GM12875 (cell line): Measurements from ENCODE around the gene STAT3.
"Not testable (repeated sequence)": the region's sequence is repeated elsewhere in the genome, so short reads cannot be mapped to it uniquely, and the experiment has no call there.

Experiments
- H3K4me3 ChIP-seq: one replicate; pipeline ENCODE4 v1.5.1; 2011; ENCODE audit warnings: low read depth, low read length, control low read depth
- TF ChIP-seq, protein P1 (sequence below): IDR thresholded peaks from 2 replicates; pipeline ENCODE4 v1.5.1; 2011; ENCODE audit warnings: low read depth, mild to moderate bottlenecking, control low read depth, inconsistent platforms, low read length, moderate library complexity, borderline replicate concordance; ENCODE audit not compliant: insufficient read depth

The STAT3 gene

DNA sequence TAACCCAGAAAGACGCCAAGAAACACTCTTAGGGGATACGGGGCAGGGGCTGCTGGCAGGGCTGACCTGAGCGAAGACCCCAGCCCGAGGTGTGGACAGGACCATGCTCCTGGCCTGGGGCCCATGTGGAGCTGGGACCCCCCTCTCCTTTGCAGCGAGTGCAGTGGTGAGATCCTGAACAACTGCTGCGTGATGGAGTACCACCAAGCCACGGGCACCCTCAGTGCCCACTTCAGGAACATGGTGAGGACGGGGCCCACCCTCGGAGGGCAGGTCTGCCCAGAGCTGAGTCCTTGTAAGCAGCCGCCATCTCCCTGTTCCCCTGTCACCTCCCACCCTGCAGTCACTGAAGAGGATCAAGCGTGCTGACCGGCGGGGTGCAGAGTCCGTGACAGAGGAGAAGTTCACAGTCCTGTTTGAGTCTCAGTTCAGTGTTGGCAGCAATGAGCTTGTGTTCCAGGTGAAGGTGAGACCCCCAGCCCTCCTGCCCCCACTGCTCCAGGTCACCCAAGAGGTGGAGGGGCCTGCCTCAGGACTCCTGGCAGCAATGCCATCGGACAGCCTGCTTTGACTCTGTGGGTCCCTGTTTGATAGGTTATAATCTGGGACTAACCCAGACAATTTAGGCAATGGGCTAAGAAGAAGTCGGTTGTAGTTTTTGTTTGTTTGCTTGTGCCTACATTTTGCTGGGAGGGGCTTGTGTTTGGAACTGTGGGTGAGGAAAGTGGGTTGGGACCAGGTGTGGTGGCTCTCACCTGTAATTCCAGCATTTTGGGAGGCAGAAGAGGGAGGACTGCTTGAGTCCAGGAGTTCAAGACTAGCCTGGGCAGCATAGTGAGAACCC lies 83.8 kb downstream of the STAT3 start:
- TF ChIP-seq, protein P1, sequence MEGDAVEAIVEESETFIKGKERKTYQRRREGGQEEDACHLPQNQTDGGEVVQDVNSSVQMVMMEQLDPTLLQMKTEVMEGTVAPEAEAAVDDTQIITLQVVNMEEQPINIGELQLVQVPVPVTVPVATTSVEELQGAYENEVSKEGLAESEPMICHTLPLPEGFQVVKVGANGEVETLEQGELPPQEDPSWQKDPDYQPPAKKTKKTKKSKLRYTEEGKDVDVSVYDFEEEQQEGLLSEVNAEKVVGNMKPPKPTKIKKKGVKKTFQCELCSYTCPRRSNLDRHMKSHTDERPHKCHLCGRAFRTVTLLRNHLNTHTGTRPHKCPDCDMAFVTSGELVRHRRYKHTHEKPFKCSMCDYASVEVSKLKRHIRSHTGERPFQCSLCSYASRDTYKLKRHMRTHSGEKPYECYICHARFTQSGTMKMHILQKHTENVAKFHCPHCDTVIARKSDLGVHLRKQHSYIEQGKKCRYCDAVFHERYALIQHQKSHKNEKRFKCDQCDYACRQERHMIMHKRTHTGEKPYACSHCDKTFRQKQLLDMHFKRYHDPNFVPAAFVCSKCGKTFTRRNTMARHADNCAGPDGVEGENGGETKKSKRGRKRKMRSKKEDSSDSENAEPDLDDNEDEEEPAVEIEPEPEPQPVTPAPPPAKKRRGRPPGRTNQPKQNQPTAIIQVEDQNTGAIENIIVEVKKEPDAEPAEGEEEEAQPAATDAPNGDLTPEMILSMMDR = no peak
- H3K4me3 ChIP-seq = no peak overlapping the region

- TF ChIP-seq, protein P1 = no peak
- no peak overlapping the region for H3K4me3 ChIP-seq
Measured at GRCh38 chr17:42303694-42304093, 84.5 kb downstream of the STAT3 start.

DNA sequence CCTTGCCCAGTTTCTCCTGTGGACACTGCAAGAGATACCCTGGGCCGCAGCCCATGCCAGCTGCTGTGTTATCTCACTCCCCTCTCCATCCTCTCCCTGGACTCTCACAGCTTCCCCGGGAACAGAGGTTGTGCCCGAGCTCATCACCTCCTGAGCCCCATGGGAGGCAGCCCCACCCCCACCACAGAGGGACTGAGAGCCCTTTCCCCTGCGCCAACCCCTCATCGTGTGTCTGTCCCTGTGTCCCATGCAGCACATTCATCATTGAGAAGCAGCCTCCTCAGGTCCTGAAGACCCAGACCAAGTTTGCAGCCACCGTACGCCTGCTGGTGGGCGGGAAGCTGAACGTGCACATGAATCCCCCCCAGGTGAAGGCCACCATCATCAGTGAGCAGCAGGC lies 87.2 kb downstream of the STAT3 start:
- no peak overlapping the region for H3K4me3 ChIP-seq
- TF ChIP-seq, protein P1 = no peak

GRCh38 chr17:42299913-42300312 lies 88.3 kb downstream of the STAT3 start:
- H3K4me3 ChIP-seq = not testable (repeated sequence)

DNA sequence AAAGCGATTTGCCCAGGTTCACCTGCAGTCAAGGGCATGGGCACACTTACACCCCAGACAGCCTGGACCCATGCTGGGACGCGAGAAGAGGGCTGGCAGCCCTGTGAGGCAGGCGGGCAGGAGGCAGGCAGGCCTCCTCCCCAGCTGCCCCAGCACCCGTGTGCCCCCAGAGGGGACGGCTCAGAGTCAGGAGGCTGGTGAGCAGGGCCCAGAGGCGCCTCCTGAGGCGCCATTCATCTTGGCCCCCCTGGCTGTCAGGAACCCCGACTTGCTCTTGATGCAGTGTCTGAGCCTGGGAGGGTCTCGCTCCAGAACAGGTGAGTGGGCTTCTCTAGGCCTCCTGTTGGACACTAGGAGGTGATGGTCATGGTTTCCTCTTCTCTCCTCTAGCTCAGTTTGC lies 88.9 kb downstream of the STAT3 start:
- H3K4me3 ChIP-seq = not testable (repeated sequence)

GRCh38 chr17:42297775-42298174 lies 90.5 kb downstream of the STAT3 start:
- not testable (repeated sequence) for H3K4me3 ChIP-seq

DNA sequence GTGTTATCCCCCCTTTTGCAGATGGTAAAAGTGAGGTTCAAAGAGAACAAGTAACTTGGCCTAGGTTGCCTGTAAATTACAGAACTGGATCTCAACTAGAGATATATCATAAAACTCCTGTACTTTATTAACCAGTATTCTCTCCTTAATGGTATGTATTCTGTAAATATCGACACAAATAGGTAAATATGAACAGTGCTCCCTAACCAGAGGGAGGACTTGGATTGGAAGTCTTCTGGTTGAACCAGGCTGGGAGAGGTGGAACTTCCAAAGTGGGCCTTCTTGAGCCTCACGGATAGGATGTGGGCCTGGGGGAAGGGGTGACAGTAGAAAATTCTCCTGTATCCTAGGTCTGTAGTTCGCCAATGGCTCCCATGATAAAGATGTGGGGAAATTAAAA lies 92.2 kb downstream of the STAT3 start:
- H3K4me3 ChIP-seq = no peak overlapping the region
- TF ChIP-seq, protein P1 = no peak

GRCh38 chr17:42294469-42295398 lies 93.5 kb downstream of the STAT3 start:
- no peak overlapping the region for H3K4me3 ChIP-seq
- TF ChIP-seq, protein P1 = no peak
